Effector memory CD8-positive, alpha-beta T cell (primary cell): ENCODE measurements around the gene PSTPIP2.
"Not testable (repeated sequence)": the region's sequence is repeated elsewhere in the genome, so short reads cannot be mapped to it uniquely, and the experiment has no call there.

ENCODE experiments used
- ATAC-seq: fragments of 150-1000 bp; cut with Tn5 transposase; replicated peaks from 2 replicates; pipeline ENCODE4 v1.10.0; 2021; ENCODE audit warnings: mild to moderate bottlenecking, moderate library complexity
- DNase-seq, 3 experiments: peaks; one replicate each; pipeline ENCODE4 v3.0.0; 2021
- H3K27ac Mint-ChIP-seq, 2 donors: one replicate each; pipeline ENCODE4 v1.8.0; 2022; ENCODE audit warnings: mild to moderate bottlenecking in 2 of 2, mixed read lengths in 2 of 2, moderate library complexity in 2 of 2
- H3K27me3 Mint-ChIP-seq, 2 donors: one replicate each; pipeline ENCODE4 v1.8.0; 2022; ENCODE audit warnings: mixed read lengths in 2 of 2
- H3K36me3 Mint-ChIP-seq: one replicate; pipeline ENCODE4 v1.8.0; 2022; ENCODE audit warnings: mild to moderate bottlenecking, moderate library complexity, mixed read lengths; ENCODE audit not compliant: insufficient read depth
- H3K4me1 Mint-ChIP-seq, 2 donors: one replicate each; pipeline ENCODE4 v1.8.0; 2022; ENCODE audit warnings: low read depth in 2 of 2, mixed read lengths in 2 of 2
- H3K4me3 Mint-ChIP-seq, 2 donors: one replicate each; pipeline ENCODE4 v1.8.0; 2022; ENCODE audit warnings: mild to moderate bottlenecking in 2 of 2, mixed read lengths in 2 of 2, moderate library complexity in 2 of 2
- H3K9me3 Mint-ChIP-seq, 2 donors: one replicate each; pipeline ENCODE4 v1.8.0; 2022; ENCODE audit warnings: mixed read lengths in 2 of 2

The PSTPIP2 gene

DNA sequence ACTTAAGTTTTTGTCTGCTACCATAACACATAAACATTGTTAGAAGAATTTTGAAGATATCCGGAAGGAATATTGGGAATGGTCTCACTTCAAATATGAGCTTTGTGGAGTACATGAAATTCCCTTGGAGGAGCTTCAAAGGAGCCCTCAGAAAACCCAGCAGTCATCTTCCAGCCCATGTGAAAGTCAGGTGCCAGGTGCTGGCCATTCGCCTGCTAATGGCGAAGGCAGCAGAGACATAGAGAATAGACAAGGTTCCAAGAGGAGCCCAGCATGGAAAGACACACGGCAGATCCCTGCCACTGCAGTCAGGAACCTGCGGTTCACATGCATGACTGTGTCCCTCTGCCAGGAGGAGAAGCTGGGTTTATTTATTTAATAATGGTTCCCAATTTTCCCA lies 64.9 kb downstream of the PSTPIP2 start:
- Mint-ChIP-seq H3K27me3 (no peaks in the 10 kb centered on the region), H3K9me3 (no peaks in the 10 kb centered on the region), H3K36me3 (peaks cover 4% of the 10 kb centered on the region), H3K4me1 (peaks cover 2 to 6% of the 10 kb centered on the region in 2 donors), H3K27ac (no peak overlapping the region), H3K4me3 (no peak overlapping the region)
- ATAC-seq (no peak), DNase-seq (no peak)

DNA sequence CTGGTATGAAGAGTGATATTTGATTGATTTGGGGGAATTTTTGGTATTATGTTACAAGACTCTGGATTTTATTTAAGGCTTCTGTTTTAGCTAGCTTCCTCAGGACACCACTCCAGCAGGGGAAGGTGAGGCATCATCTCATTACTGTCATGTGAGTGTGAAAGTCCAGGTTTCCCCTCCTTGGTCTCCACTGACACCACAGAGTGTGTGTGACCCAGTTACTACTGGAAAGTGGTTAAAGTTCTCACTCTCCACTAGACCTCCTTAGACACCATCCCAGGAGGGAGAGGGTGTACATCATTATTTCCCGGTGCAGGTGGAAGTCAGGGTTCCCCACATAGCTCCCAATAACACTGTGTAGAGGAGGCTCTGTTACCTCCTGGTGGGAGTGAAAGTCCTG lies 69.1 kb downstream of the PSTPIP2 start:
- H3K4me1 Mint-ChIP-seq = peaks cover 15 to 25% of the 10 kb centered on the region in 2 donors
- no peak for DNase-seq
- H3K27me3 Mint-ChIP-seq = no peaks in the 10 kb centered on the region
- ATAC-seq = peak; percentile 35
- peak overlapping the region in 1 of 2 donors; percentile 24 for H3K27ac Mint-ChIP-seq
- no peaks in the 10 kb centered on the region for H3K9me3 Mint-ChIP-seq
- no peaks in the 10 kb centered on the region for H3K36me3 Mint-ChIP-seq
- H3K4me3 Mint-ChIP-seq = no peak overlapping the region

DNA sequence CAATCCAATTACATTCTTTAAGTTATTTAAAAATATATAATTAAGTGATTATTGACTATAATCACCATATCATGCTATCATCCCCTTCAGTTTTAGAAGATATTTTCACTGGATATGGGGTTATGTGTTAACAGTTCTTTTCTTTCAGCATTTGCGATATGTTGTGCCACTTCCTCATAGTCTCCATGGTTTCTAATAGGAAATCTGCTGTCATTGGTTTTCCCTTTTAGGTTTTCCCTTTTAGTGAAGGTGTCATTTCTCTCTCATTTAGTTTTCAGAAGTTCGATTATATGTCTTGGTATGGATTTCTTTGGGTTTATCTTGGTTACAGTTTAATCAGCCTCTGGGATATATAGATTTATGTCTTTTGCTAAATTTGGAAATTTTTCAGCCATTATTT lies 70.2 kb downstream of the PSTPIP2 start:
- Mint-ChIP-seq H3K4me1 (peaks cover 21 to 29% of the 10 kb centered on the region in 2 donors), H3K36me3 (no peaks in the 10 kb centered on the region), H3K4me3 (no peak overlapping the region), H3K27me3 (no peaks in the 10 kb centered on the region), H3K9me3 (no peaks in the 10 kb centered on the region), H3K27ac (peak overlapping the region in 1 of 2 donors; percentile 54)
- DNase-seq = no peak
- no peak for ATAC-seq

DNA sequence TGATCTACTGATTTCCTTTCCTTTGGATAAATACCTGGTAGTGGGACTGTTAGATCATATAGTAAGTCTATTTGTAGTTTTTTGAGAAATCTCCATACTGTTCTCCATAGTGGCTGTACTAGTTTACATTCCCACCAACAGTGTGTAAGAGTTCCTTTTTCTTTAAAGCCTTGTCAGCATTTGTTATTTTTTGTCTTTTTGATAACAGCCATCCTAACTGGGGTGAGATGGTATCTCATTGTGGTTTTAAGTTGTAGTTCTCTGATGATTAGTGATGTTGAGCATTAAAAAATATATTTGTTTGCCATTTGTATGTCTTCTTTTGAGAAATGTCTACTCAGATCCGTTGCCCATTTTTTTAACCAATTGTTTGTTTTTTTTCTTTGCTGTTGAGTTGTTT lies 71.0 kb downstream of the PSTPIP2 start:
- Mint-ChIP-seq H3K27ac (peak overlapping the region in 1 of 2 donors; percentile 42), H3K4me1 (peaks cover 21 to 29% of the 10 kb centered on the region in 2 donors), H3K27me3 (no peaks in the 10 kb centered on the region), H3K4me3 (no peak overlapping the region), H3K36me3 (no peaks in the 10 kb centered on the region), H3K9me3 (no peaks in the 10 kb centered on the region)
- DNase-seq (no peak), ATAC-seq (no peak)

DNA sequence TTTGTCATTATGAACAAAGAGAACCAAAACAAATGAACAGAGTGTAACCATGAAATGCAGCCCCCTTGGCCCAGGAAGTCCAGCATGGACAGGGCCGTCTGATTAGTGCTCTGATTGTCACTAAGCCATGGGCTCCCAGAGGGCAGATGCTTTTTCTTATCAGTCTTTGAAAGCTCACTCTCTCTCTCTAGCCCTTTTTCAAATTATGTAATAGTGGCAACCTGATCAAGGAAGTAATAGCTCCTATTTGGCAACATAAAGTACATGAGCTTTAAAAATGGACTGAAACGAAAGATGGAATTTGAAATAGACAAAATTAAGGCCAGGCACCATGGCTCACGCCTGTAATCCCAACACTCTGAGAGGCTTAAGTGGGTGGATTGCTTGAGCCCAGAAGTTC lies 72.5 kb downstream of the PSTPIP2 start:
- Mint-ChIP-seq H3K4me3 (no peak overlapping the region), H3K36me3 (no peaks in the 10 kb centered on the region), H3K27ac (peak overlapping the region; percentile 81 to 91), H3K27me3 (no peaks in the 10 kb centered on the region), H3K4me1 (peaks cover 21 to 29% of the 10 kb centered on the region in 2 donors), H3K9me3 (no peaks in the 10 kb centered on the region)
- DNase-seq (no peak), ATAC-seq (no peak)

DNA sequence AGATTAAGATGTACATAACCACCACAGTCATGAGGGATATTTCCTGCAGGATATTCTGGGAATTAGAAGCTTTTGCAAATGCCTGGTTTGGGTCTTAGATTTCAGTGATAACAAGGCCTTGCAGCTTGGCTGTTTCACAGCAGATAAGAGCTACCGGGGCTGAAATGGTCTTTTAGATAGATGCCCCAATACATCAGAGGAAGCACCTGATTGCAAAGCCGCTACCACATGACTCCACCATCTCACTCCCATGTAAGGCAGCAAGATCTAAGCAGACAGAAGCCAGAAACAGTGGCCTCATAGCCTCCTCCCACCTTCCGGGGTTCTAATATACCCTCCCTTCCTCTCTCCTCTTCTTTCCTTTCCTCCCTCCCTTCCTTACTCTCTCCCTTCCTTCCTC lies 73.8 kb downstream of the PSTPIP2 start:
- Mint-ChIP-seq H3K9me3 (no peaks in the 10 kb centered on the region), H3K27me3 (no peaks in the 10 kb centered on the region), H3K27ac (peak overlapping the region; percentile 81 to 91), H3K4me1 (peaks cover 21 to 29% of the 10 kb centered on the region in 2 donors), H3K4me3 (peak overlapping the region; percentile 39 to 41), H3K36me3 (no peaks in the 10 kb centered on the region)
- ATAC-seq (peak; percentile 79), DNase-seq (no peak)

DNA sequence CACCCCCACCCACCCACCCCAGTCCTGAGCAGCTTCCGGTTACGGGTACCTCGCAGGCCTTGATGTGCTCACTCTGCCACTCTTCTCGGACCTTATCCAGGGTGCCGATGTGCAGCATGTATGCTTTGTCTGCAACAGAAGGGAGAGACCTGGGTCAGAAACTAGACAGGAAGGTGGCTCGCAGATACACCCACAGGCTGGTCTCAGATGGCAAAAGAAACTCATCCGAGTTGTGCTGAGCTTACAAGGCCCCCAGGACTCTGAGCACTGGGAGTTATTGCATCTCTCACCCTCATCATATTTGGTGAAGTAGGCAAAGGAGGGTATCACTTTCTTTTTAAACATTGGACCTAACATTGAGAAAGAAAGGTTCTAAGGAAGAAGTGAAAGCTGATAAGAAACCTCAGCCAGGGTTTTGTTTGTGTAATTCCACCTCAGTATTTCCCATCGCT lies 74.3 kb downstream of the PSTPIP2 start:
- H3K4me1 Mint-ChIP-seq = peaks cover 20 to 26% of the 10 kb centered on the region in 2 donors
- DNase-seq (peak in 2 of 3 experiments; percentile 1 to 3), ATAC-seq (peak; percentile 69)
- H3K9me3 Mint-ChIP-seq = no peaks in the 10 kb centered on the region
- no peaks in the 10 kb centered on the region for H3K36me3 Mint-ChIP-seq
- peak overlapping the region; percentile 81 to 91 for H3K27ac Mint-ChIP-seq
- no peaks in the 10 kb centered on the region for H3K27me3 Mint-ChIP-seq
- peak overlapping the region; percentile 39 to 41 for H3K4me3 Mint-ChIP-seq

DNA sequence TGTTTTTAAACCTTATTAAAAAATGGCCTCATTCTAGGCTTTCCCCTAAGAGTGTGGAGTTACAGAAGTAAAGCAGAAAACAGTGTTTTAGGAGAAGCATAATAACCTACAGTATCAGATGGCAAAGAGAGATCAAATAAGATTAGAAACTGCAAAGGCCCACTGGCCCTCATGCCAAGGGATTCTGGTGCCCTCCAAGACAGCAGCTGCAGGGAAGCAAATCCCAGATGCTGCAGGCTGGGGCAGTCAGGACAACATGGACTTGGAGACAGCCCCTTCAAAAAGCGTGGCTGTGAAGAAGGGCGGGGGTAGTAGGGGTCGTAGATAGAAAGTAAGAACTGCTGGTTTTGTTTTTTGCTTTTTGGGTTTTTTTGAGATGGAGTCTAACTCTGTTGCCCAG lies 76.6 kb downstream of the PSTPIP2 start:
- no peak overlapping the region for H3K27ac Mint-ChIP-seq
- no peaks in the 10 kb centered on the region for H3K36me3 Mint-ChIP-seq
- H3K27me3 Mint-ChIP-seq = no peaks in the 10 kb centered on the region
- ATAC-seq (no peak), DNase-seq (no peak)
- no peak overlapping the region for H3K4me3 Mint-ChIP-seq
- no peaks in the 10 kb centered on the region for H3K9me3 Mint-ChIP-seq
- peaks cover 17 to 19% of the 10 kb centered on the region in 2 donors for H3K4me1 Mint-ChIP-seq

DNA sequence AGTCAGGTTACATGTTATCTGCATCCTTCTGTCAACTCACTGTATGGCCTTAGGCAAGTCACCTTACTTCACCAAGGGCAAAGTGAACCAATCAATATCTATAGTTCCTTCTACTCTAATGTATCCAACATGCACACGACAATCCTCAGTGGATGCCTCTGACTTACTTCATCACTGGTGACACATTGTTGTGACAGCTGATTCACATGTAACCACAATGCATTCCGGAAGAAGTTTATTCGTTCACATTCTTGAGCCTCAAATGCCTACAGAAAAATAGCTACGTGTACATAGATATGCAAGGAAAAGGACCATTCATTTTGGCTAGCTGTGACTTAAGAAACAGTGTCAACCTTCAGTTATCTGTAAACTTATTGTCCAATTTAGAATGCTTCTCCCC lies 78.6 kb downstream of the PSTPIP2 start:
- Mint-ChIP-seq H3K4me3 (no peak overlapping the region), H3K9me3 (no peaks in the 10 kb centered on the region), H3K27me3 (no peaks in the 10 kb centered on the region), H3K36me3 (peaks cover 6% of the 10 kb centered on the region), H3K4me1 (peaks cover 9 to 11% of the 10 kb centered on the region in 2 donors), H3K27ac (no peak overlapping the region)
- ATAC-seq (no peak), DNase-seq (no peak)

DNA sequence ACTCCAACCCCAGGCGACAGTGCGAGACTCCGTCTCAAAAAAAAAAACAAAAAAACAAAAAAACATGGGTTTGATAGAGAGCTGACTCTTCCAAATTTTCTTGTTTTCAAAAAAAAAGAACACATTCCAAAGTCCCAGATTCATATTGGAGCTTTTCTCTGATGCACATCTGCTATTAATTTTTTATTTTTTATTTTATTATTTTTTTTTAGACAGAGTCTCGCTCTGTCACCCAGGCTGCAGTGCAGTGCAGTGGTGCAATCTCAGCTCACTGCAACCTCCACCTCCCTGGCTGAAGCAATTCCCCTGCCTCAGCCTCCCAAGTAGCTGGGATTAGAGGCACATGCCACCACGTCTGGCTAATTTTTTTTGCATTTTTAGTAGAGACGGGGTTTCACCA lies 79.5 kb downstream of the PSTPIP2 start:
- H3K27me3 Mint-ChIP-seq, DNase-seq, H3K4me1 Mint-ChIP-seq, H3K27ac Mint-ChIP-seq, H3K4me3 Mint-ChIP-seq, H3K36me3 Mint-ChIP-seq, ATAC-seq, H3K9me3 Mint-ChIP-seq: not testable (repeated sequence)

DNA sequence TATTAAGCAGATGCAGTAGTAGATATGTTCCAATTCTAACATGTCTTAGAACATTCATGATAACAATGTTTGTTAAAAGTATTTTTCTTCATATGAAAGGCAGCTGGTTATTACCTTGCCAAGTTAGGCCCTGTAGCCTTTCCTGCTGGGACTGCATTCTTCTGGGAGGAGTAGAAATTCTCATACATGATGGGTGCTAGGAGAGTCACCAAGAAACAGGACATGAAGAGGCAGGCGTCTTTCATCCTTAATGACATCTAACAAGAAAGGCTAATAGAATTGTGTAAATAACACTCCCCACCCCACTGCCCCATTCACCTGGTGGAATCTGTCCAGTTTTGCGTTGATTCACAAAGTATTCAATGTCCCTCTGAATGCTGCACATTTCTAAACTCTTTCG lies 80.3 kb downstream of the PSTPIP2 start:
- DNase-seq (no peak), ATAC-seq (no peak)

DNA sequence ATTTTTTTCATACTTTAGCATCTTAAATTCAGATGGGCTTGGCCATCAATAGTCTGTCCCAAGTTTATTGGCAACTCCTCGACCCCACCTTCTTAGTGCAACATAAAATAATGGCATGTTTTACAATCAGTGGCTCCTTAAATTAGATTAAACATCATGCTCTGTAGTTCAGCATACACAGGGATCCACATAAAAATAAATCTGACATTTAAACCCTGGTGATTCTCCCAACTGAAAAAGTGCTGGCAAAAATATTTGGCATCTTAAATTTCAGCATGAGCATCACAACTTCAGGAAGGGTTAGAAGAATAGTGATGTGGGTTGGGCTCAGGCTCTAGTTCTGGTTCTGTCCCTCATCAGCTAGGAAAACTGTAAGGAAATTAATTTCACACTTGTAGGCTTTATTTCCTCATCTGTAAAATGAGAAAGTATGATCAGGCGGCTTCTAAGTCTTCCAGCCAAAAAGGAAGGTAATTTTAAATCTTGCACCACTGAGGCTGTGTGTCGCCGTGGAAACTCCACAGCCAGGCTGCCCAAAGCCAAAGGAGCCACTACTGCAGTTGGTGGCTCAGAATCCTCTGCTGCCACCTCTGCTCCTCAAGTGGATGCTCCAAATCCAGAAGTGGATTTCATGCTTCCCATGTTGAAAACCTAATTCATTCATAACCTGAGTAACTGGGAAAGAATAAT lies 87.4 kb downstream of the PSTPIP2 start:
- ATAC-seq (no peak), DNase-seq (no peak)
- Mint-ChIP-seq H3K27me3 (no peaks in the 10 kb centered on the region), H3K4me1 (no peaks in the 10 kb centered on the region), H3K36me3 (peaks cover 3% of the 10 kb centered on the region), H3K27ac (no peak overlapping the region), H3K9me3 (no peaks in the 10 kb centered on the region), H3K4me3 (no peak overlapping the region)

More for the DNA sequence above, 80.3 kb downstream of the PSTPIP2 start:
- no peaks in the 10 kb centered on the region for H3K27me3 Mint-ChIP-seq
- H3K36me3 Mint-ChIP-seq = peaks cover 6% of the 10 kb centered on the region
- no peak overlapping the region for H3K27ac Mint-ChIP-seq
- no peaks in the 10 kb centered on the region for H3K4me1 Mint-ChIP-seq
- H3K9me3 Mint-ChIP-seq = no peaks in the 10 kb centered on the region
- no peak overlapping the region for H3K4me3 Mint-ChIP-seq

DNA sequence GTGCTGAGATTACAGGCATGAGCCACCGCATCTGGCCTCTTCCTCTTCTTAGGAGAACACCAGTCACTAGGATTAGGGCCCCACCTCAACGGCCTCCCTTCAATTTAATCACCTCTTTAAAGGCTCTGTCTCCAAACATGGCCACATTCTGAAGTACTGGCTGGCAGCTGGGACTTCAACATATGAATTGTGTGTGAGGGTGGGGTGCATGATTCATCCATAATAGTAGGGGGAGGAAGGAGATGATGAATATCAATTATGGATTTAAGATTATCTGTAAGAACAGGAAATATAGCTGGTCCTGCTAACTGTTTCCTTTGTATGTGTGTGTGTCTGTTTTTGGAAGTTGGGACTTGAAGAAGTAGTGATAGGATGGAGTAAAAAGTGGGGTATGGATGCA lies 90.2 kb downstream of the PSTPIP2 start:
- Mint-ChIP-seq H3K9me3 (no peaks in the 10 kb centered on the region), H3K4me1 (no peaks in the 10 kb centered on the region), H3K36me3 (peaks cover under 1% of the 10 kb centered on the region), H3K27me3 (no peaks in the 10 kb centered on the region), H3K27ac (no peak overlapping the region), H3K4me3 (no peak overlapping the region)
- ATAC-seq = no peak
- no peak for DNase-seq

DNA sequence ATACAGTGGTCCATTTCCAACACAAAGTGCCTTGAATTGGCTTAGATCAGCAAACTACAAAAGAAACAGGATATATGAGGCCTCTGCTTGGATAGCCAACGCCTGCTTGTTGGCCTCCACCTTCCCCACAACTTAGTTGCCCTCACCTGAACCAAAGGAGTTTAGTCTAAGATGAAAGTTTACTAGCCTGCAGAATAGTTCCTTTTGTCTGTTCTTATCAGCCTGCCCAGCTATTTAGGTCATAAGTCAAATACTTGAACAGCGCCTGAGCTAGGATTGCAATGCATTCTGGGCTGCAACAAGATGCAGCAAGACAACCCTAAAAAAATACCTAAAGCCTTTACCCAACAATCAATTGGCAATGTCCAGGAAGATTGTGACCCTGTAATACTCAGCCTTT lies 91.8 kb downstream of the PSTPIP2 start:
- no peak for DNase-seq
- no peaks in the 10 kb centered on the region for H3K4me1 Mint-ChIP-seq
- no peak for ATAC-seq
- no peak overlapping the region for H3K27ac Mint-ChIP-seq
- H3K27me3 Mint-ChIP-seq = no peaks in the 10 kb centered on the region
- no peak overlapping the region for H3K4me3 Mint-ChIP-seq
- H3K36me3 Mint-ChIP-seq = peaks cover 3% of the 10 kb centered on the region
- no peaks in the 10 kb centered on the region for H3K9me3 Mint-ChIP-seq
